IPS DF 4.7 (cell line): ENCODE data around the gene KIFC3.
"Not testable (repeated sequence)": the region's sequence is repeated elsewhere in the genome, so short reads cannot be mapped to it uniquely, and the experiment has no call there.

Experiments
- DNase-seq: peaks from one replicate; pipeline ENCODE4 v3.0.0-alpha.2; 2013; ENCODE audit warnings: low spot score; ENCODE audit errors: extremely low read depth

KIFC3 gene

DNA sequence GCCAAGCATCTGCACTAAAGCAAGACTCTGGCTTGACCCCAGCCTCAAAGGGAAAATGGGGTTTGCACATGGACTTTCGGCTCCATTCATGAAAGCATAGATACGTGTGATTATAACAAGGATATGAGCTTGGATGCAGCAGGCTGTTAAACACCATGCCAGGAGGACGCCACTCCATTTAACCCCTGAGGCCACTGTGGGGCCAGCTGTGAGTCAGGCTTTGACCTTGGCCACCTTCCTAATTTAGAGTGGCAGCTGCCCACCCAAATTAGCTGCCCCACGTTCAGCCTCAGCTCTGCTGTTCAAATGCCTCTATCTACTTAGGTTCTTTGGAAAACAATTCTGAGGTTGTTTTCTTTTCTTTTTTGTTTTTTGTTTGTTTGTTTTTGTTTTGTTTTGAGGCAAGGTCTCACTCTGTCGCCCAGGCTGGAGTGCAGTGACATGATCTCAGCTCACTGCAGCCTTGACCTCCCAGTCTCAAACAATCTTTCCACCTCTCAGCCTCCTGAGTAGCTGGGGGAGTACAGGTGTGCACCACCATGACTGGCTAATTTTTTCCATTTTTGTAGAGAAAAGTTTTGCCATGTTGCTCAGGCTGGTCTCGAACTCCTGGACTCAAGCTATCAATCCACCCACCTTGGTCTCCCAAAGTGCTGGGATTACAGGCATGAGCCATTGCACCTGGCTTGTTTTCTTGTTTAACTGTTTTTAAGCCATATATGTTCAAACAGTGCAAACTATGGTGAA lies 23.2 kb upstream of the KIFC3 start:
- DNase-seq: no peak

DNA sequence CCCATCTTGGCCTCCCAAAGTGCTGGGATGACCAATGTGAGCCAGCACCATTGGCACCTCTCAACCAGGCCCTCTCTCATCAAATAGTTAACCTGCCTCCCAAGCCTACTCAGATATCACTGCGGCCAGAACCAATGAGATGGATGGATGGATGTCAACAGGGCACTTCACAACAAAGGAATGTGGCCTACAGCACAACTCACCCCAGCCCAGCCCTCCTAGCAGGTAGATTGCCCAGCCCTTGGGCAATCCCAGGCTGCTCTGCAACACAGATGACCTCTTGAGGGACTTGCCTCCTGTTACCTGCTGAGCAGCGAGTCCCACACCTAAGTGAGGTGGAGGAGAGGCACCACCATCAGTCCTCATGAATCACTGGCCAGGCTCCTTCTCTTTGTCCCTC lies 22.6 kb upstream of the KIFC3 start:
- DNase-seq: no peak

DNA sequence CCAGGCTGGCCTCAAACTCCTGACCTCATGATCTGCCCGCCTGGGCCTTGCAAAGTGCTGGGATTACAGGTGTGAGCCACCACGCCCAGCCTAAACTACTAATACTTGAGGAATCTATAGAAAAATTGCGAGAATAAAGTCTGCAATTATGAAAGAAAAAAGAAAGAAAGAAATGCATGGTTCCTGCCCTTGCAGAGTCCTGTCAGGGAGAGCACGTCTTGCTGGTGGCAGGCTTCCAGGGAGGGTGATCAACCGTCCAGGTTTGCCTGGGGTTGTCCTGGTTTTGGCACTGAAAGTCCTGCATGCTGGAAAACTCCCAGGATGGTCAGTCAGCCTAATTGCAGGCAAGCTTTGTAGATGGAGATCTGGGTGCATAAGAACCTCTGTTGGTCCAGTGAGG lies 21.5 kb upstream of the KIFC3 start:
- DNase-seq: no peak

DNA sequence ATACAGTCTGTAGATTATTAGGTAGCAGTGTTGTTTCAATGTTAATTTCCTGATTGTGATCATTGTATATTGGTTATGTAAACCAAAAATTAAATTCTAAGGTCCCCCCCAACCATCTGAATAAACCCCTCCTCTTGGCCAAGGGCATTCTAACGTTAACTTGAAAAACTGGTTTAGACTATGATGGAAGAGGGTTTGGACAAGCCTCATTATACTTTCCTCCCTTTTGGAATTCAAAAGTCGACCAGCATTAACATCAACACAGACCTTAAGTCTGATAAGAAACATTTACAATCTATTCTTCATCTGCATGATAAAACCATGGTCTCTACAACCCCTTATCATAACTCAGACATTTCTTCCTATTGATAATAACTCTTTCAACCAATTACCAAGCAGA lies 20.6 kb upstream of the KIFC3 start:
- no peak for DNase-seq

DNA sequence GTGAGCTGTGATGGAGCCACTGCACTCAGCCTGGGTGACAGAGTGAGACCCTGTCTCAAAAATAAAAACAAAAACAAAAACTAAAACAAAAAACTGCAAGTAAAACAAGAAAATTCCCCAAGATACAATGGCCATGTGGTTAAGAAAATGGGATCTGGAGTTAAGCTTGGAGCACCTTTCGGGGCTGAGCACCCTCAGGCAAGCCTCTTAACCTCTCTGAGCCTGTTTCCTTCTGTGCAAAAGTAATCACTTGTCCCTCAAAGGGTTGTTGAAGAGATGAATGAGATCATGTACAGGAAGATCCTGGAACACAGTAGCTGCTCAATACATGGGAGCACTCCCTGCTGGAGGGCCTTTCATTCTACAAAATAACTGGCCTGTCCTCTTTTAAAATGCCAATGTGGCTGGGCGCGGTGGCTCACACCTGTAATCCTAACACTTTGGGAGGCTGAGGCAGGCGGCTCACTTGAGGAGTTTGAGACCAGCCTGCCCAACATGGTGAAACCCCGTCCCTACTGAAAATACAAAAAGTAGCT lies 19.8 kb upstream of the KIFC3 start:
- DNase-seq: no peak

DNA sequence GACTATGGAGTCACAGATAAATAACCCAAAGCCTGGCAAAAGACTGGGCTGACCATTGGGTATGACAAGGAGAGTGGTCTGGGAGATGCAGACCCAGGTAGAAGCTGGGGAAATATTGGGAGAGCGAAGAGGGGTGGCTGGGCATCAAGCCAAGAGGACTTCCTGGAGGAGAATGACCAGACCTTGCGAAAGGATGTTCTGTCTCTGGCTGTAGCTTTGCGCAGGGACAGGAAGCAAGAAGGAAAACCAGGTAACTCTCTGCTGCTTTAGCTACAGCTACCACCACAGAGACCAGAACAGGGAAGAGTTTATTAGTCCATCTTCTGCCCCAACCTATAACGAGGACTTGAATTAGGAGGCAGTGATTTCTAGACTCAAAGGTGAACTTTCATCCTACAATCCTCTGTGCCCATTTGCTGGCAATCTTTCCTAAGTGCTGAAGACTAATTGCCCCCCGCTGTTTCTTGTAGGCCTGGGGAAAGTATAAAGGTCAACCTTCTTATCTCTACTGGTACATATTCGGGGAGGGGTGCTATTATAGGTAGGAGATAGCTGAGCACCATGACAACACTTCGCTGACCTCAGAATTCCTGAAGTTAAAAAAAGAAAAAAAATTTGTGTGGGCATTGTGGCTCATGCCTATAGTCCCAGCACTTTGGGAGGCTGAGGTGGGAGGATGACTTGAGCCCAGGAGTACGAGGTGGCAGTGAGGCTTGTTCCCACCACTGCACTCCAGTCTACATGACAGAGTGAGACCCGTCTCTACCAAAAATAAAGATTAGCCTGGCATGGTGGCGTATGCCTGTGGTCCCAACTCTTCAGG lies 19.1 kb upstream of the KIFC3 start:
- DNase-seq: no peak

DNA sequence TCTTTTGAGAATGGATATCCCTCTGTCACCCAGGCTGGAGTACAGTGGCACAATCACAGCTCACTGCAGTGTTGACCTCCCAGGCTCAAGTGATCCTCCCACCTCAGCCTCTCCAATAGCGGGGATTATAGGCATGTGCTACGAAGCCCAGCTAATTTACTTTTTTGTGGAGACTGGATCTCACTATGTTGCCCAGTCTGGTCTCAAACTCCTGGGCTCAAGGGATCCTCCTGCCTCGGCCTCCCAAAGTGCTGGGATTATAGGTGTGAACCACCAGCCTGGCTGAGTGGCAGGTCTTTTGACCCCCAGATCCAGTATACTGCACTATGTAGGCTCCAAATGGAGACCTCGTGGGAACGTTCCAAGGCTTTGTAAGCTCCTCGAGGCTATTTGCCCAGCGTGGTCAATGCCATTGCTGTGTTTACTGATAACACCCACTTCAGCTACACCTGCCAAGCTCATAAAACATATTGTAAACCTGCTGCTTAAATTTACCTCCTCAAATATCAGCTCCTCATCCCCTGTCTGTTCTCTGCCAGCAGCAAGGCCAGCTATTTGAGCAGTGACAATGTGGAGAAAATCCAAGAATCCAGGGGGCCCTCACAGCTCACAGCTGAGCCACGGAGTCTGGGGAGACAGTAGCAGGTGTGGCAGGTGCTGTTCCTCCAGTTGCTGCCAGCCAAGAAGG lies 16.2 kb upstream of the KIFC3 start:
- no peak for DNase-seq

DNA sequence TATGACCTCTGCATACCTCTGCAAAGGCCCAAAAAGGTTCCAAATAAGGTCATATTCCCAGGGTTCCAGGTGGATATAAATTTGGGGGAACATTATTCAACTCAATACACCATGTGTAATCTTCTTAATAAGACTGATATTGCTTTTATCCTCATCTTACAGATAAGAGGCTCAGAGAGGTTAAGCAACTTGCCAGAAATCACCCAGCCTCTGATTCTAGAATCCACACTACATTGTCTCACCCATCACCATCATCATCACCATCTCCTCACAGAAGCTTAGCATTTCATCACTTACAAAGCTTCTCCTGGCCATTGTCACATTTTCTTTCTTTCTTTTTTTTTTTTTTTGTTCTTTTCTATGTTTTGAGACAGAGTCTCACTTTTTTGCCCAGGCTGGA lies 15.4 kb upstream of the KIFC3 start:
- DNase-seq: no peak

DNA sequence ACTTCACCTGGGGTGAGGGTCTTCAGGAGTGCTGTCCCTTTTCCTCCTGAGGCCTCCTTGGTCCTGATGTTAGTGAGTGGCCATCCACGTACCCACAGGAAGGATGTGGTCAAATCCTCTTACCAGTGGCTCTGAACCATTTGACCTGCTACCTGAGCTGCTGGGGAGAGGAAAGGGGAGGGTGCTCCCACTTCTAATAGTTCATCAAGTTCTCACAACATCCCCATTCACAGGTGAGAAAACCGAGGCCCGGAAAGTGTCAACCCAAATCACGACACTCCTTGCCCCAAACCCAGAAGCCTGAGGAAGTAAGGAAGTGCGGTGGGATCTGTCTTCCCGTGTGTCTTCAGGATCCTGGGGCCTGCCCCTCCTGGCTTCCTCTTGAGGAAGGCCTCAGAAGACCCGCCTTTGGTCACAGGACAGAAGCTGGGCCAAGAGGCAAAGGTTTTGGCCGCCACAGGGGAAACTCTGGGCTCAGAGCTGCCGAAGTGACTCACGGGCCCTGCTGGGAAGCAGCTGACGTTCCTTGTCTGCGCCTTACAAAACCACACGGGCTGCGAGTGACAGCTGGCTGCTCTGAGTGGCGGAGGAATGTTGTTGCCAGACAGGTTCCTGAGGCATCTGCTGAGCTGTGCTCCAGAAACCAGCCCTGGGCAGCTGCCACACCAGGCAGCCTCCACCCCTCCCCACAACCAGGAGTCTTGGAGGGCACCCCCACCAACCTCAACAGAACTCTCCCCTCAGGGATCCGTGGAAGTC lies 13.9 kb upstream of the KIFC3 start:
- no peak for DNase-seq

DNA sequence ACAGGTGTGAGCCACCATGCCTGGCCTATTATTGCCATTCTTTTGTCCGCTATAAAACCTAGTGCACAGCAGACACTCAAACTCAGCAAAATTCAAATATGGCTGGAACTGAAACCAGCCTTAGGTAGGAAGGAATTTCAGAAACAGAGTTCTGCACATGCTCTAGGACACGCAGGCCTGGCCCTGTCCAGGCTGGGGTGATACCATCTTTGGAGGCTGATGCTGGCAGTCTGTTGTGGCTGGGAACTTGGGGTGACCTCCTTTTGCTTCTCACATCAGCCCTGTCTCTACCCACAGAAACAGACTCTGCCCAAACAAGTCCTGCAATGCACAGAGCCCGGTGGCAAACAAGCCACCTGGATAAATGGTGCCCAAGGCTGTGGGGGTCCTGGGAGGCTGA lies 12.6 kb upstream of the KIFC3 start:
- no peak for DNase-seq

DNA sequence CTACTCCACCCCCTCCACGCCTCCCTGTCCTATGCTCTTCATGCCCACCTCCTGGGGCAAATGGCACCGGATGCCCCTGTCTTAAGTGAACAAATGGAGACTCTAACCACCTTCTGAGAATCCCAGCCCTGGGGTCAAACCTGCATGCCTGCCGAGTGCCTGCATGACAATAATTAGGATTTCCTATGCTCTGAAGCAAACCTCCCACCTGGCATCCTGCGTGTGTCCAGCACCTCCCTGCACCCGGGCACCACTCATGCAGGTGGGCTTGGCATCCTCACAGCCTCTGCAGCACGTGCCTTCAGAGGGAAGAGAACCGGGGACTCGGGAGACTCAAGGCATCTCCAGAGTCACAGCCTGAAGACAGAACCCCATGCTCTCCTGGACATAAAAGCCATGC lies 11.2 kb upstream of the KIFC3 start:
- no peak for DNase-seq

DNA sequence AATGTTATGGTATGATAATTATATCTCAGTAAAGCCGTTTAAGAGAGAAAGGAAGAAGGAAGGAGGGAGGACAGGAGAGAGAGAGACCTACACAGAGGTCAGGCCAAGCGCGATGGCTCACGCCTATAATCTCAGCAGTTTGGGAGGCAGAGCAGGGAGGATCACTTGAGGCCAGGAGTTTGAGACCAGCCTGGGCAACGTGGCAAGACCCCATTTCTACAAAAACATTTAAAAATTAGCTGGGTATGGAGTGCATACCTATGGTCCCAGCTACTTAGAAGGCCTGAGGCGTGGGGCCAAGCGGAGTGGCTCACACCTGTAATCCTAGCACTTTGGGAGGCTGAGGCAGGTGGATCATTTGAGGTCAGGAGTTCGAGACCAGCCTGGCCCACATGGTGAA lies 9.0 kb upstream of the KIFC3 start:
- not testable (repeated sequence) for DNase-seq

DNA sequence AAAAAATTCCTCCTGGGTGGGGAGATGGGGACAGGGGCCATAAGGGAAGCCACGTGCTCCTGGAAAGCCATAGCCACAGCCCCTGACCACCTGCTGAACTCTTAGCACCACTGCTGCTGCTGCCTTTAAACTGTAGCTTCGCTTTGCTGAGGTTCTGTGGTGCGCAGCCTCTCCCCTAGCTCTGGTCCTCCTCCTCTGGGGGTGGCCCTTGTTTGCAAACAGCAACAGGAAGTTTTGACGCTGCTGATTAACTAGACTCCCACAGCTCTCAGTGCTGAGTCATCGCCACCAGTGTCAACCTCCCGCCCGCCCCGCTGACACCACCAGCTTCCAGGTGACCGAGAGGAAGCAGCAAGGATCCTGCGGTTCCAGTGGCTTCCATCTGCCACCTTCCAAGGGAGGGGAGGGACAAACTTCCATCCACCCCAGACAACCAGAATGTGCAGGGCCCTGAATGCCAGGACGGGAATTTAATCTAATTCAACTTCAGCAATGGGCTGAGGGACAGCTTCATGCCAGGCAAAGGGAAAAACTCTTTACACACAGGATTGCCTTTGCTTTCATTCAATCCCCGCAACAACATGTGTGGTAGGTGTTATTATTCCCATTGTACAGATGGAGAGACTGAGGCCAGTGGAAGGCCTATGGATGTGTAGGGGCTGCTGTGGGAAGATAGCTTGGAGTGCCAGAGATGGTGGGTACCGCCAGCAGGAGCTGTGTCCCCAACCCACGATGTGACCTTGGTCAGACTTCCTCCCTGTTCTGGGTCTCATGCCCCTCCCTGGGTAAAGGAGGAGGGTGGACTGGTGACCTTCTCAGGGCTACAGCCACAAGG lies 8.1 kb upstream of the KIFC3 start:
- no peak for DNase-seq

DNA sequence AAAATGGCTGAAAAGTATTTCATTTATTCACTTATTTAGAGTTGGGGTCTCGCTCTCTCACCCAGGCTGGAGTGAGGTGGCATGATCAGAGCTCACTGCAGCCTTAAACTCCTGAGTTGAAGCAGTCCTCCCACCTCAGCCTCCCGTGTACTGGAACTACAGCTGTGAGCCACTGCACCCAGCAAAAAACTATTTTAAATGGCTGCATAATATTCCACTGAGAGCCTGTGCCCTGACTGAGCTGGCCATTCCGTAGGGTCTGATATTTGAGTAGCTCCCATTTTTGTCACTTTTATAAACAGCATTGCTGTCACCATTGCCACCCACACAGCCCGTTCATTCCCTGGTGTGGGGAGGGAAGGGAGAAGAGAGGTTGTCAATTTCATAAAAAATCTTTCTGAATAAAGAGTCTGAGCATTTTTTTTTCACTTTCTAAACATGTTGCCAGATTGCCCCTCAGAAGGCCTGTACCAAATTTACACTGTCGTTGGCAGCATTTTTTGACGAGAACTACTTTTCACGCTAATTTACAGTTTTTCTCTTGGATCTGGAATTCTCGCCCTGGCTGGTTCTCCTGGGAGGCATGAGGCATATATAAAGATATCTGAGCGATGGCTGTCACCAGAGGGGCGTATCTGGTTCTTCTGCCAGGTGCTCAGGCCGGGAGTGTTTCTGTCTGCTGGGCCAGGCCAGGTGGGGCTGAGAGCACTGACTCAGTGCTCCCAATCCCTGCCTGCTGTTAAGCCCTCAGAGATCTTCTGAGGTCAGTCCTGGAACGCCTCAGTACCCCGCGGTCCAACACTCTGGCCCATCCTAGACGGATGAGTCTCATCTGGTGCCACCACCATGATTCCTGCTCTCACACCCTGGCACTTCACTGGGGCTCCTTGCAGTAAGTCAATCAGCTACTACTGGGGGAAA lies 7.2 kb upstream of the KIFC3 start:
- no peak for DNase-seq

DNA sequence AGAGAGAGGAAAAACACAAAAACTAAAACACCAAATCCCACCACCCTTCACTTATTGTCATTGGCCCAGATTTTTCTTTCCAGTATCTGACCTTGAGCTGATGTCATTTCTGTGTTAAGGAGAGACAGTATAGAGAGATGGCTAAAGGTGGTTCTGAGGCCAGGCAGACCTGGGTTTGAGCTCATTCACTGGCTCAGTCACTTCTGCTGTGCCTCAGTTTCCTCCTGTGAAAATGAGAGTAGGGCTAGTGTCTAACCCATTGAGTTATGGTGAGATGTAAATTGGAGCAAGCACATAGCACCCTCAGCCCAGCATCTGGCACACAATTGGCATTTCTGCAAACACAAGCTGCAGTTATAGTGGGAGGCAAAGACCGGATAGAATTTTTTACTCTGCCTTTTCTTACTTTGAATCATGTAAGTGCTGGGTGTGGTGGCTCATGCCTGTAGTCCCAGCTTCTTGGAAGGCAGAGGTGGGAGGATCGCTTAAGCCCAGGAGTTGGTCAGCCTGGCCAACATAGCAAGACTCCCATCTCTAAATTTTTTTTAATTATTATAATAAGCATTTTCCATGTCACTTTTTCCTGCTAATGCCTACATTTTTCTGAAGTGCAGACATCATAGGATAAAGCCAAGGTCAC lies 6.4 kb upstream of the KIFC3 start:
- no peak for DNase-seq

DNA sequence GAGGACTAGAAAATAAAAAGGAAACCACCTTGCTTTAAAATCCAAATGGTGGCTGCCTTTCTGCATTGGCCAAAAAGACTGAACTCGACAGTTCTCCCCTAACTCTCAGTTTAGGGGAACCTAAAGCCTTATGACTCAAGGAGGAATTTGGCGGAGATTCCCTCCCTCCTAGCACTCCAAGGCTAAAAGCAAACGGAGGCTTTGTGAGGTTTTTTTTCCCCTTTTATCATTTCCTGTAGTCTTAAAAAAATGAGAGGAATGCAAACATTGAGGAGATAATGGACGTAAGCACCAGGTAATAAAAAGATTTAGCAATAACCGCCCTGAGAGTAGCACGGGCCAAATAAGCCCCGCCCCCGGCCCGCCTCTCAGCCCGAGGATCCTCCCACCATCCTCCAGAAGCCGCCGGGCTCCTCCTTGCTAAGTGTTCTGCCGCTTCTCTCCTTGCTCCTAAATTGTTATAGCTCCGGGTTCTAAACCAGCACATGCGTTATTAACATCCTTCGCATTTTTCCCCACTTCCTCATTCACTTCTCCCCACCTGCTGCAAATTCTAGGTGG lies 5.8 kb upstream of the KIFC3 start:
- DNase-seq: no peak

DNA sequence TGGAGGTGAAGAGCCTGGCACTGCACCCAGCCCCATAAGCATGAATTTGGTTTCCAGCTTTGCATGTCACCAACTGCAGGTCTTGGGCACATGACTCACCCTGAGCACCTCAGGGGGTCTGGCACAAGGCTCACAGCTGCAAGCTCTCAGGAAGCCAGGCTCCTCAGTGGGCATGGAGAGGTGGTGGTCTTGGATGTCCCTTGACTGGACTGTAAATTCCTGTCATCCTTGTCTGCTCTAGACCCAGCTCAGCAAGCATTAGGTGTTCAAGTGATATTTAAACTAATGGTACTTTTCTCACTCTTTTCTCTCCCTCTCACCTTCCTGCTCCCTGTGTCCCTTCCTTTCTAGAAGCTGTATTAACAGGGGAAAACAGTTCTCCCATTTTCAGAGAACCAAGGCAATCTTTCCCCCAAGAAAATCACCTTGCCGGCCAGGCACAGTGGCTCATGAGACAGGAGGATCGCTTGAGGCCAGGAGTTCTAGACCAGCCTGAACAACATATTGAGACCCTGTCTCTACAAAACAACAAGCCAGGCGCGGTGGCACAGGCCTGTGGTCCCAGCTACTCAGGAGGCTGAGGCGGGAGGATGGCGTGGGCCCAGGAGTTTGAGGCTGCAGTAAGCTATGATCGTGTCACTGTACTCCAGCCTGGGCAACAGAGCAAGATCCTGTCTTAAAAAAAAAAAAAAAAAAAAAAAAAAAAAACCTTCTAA lies 5.1 kb upstream of the KIFC3 start:
- no peak for DNase-seq

DNA sequence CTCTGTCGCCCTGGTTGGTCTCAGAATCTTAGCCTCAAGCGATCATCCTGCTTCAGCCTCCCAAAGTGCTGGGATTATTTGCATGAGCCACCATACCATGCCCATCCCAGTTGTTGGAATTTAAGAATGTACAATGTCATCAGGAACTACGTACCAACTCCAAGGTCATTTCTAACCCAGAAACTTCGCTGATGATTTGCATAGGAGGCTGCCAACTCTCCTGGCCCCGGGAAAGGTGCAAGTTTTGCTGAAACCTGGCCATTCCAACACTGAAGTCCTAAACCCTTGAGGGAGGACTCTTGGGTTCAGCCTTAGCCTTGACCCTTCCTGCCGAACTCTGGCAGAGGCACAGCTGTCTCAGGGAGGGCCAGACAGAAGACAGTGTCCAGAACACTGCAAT lies 2.9 kb upstream of the KIFC3 start:
- no peak for DNase-seq
